KOPT-K1 (cell line): ENCODE measurements around the gene LGALS3.
A peak's percentile ranks its signal among the peaks of the same experiment; 100 is the strongest.
"Not testable (repeated sequence)": the region's sequence is repeated elsewhere in the genome, so short reads cannot be mapped to it uniquely, and the experiment has no call there.

ENCODE experiments used
- H3K27ac ChIP-seq: fragments of 200-600 bp; sonication (generic); 2 replicates; pipeline ENCODE4 v1.5.1; 2016; ENCODE audit warnings: antibody characterized with exemption, mild to moderate bottlenecking, low read depth, low read length; ENCODE audit not compliant: poor library complexity, severe bottlenecking
- H3K36me3 ChIP-seq: fragments of 200-600 bp; sonication (generic); 2 replicates; pipeline ENCODE4 v1.5.1; 2017; ENCODE audit warnings: antibody characterized with exemption, mild to moderate bottlenecking, low read length, moderate library complexity; ENCODE audit not compliant: insufficient read depth
- H3K9me3 ChIP-seq: fragments of 200-600 bp; sonication (generic); 2 replicates; pipeline ENCODE4 v1.5.1; 2017; ENCODE audit warnings: antibody characterized with exemption, low read length, mild to moderate bottlenecking; ENCODE audit not compliant: insufficient read depth, poor library complexity, severe bottlenecking

Gene LGALS3

DNA sequence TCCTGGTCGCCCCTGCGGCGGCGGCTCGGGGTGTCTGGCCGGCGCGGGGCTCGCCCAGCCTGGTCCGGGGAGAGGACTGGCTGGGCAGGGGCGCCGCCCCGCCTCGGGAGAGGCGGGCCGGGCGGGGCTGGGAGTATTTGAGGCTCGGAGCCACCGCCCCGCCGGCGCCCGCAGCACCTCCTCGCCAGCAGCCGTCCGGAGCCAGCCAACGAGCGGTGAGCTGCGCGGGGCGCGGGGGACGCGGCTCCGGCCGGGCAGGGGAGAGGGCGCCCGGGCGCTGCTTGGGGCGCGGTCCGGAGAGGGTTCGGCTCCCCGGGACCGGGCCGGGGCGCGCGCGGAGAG is at the start of gene LGALS3:
TSS of gene LGALS3 (plus strand) at position 167 of the 342 bp plus-strand sequence. CDS start 8,122 bp downstream, outside the sequence.
- H3K36me3 ChIP-seq = peaks cover 9% of the 10 kb centered on the region
- H3K27ac ChIP-seq = no peak within 1 kb of the TSS
- no peaks in the 10 kb centered on the region for H3K9me3 ChIP-seq

DNA sequence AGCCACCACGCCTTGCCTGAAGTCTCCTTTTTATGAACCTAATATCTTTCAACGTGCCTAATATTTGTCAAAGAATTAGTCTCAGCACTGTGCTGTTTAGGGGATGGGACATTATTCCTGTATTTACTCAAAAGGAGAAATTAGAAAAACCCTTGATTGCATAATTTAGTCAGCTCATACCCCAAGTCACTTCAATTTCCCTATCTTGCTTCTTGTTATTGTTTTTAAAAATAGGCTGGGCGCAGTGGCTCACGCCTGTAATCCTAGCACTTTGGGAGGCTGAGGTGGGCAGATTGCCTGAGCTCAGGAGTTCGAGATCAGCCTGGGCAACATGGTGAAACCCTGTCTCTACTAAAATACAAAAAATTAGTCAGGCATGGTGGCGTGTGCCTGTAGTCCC is 49.1 kb upstream of the LGALS3 start:
- H3K9me3 ChIP-seq, H3K27ac ChIP-seq, H3K36me3 ChIP-seq: not testable (repeated sequence)

DNA sequence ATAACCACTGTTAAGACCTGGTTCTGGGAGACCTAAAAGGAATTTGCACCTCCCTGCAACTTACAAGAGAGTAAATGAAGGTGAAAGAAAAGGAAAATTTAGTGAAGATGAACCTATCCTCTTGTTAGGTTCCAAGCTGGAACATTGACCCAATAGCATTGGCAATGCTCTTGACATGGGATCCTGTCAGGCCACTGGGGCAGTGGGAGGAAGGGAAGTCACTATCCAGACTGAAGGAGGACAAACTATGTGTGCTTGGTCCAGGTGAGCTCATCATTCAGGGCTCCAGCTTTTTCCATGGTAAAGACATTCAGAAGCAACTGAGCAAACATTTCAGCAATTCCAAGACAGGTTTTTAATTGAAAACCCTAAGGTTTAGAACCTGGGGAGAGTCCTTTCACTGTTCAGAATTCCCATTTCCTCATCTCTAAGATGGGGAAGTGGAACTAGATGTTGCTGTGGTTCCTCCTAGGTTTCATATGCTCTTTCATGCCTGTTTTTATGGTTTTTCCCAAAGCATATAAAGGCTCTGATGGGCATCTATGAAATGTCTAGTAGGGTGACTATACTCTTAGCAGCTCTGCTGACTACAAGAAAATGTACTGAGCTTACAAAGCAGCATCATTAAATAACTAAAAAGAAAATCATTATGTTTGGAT is 44.5 kb upstream of the LGALS3 start:
- H3K27ac ChIP-seq = no peak overlapping the region
- no peaks in the 10 kb centered on the region for H3K9me3 ChIP-seq
- H3K36me3 ChIP-seq = no peaks in the 10 kb centered on the region

DNA sequence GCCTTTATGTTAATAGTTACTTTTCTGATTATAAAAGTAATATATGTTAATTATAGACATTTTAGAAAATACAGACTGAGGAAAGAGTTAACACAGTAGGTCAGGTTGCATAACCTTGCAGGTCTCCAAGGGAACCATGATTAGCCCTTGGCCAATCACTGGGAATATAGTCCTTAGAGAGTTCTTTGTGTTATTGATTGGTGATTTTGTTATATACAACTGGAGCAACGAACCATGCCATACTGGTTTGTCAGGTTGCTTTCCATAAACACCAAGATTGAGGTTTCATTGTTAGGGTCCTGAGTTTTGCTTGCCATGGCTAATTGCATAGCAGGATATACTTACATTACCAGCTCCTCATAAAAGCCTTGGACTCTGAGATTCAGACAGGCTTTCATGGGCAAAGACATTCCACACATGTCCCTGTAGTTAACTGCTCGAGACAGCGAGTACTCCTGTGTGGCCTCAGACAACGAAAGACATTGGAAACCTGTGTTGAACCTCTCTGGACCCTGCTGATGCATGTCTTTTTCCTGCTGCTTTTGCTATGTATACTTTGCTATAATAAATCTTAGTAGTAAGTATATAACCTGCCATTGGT is 43.9 kb upstream of the LGALS3 start:
- H3K9me3 ChIP-seq = no peaks in the 10 kb centered on the region
- no peak overlapping the region for H3K27ac ChIP-seq
- H3K36me3 ChIP-seq = no peaks in the 10 kb centered on the region

DNA sequence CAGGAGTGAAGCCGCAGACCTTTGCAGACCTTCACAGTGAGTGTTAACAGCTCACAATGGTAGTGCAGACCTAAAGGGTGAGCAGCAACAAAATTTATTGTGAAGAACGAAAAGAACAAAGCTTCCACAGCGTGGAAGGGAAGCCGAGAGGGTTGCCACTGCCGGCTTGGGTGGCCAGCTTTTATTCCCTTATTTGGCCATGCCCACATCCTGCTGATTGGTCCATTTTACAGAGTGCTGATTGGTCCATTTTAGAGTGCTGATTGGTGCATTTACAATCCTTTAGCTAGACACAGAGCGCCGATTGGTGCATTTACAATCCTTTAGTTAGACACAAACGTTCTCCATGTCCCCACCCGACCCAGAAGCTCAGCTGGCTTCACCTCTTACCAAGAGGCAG is 42.1 kb upstream of the LGALS3 start:
- H3K36me3 ChIP-seq = no peaks in the 10 kb centered on the region
- H3K27ac ChIP-seq = no peak overlapping the region
- H3K9me3 ChIP-seq = no peaks in the 10 kb centered on the region

DNA sequence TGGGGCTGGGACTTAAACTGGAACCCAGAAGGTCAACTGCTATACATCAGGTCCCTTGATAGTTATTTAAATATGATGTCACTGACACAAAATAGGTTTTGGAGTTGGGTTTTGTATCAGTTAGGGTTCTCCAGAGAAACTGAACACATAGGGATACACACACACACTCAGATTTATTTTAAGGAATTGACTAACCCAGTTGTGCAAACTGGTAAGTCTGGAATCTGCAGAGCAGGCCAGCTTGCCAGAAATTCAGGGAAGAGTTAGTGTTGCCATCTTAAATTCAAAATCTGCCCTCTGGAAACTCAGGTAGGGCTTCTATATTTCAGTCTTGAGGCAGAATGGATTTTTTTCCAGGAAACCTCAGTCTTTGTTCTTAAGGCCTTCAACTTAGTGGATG is 40.7 kb upstream of the LGALS3 start:
- Histone ChIP-seq H3K36me3 (no peaks in the 10 kb centered on the region), H3K27ac (no peak overlapping the region), H3K9me3 (no peaks in the 10 kb centered on the region)

DNA sequence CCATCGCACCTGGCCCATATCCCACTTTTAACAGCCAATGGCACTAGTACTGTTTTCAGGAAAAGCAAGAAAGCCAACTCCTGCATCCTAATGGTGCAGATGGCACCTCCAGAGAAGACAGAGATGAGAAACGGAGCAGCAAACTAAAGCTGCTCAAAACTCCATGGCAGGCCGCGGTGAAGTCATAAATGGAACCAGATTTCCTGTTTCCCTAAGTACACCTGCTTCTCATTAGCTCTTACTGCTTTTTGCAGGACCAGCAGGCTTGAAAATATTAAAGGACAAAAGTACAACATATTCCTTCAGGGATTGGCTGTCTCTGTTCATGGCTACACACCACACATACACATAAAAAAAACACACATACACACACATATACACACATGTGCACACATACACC is 36.7 kb upstream of the LGALS3 start:
- Histone ChIP-seq H3K36me3 (no peaks in the 10 kb centered on the region), H3K9me3 (no peaks in the 10 kb centered on the region), H3K27ac (no peak overlapping the region)

DNA sequence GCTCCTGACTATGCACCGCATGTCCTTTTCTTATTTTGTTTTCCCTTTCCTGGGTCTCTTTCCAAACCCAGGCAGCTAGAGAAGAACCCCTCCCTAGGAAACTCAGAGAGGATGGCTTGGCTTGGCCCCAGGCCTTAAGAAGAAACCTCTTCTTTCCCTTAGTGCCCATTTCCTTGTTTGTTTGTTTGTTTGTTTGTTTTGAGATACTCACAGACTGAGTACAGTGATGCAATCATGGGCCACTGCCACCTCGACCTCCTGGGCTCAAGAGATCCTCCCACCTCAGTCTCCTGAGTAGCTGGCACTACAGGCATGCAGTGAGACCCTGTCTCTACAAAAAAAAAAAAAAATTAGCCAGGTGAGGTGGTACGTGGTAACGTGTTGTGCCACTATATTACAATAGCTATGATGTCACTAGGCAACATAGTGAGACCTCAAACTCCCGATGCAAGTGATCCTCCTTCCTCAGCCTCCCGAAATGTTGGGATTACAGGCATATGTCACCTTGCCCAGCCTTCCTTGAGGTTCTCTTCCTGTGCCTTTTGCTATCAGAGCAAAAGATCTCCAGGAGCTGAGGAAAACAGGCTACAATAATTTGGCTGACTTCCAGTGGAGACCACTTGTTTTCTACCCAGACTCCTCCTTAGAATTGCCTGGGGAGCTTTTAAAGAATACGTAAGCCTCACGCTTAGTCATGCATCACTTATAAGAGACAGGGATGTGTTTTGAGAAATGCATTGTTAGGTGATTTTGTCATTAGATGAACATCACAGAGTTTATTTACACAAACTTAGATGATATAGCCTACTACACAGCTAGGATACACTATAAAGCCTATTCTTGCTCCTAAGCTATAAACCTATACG is 34.5 kb upstream of the LGALS3 start:
- H3K9me3 ChIP-seq = no peaks in the 10 kb centered on the region
- H3K36me3 ChIP-seq = no peaks in the 10 kb centered on the region
- no peak overlapping the region for H3K27ac ChIP-seq

DNA sequence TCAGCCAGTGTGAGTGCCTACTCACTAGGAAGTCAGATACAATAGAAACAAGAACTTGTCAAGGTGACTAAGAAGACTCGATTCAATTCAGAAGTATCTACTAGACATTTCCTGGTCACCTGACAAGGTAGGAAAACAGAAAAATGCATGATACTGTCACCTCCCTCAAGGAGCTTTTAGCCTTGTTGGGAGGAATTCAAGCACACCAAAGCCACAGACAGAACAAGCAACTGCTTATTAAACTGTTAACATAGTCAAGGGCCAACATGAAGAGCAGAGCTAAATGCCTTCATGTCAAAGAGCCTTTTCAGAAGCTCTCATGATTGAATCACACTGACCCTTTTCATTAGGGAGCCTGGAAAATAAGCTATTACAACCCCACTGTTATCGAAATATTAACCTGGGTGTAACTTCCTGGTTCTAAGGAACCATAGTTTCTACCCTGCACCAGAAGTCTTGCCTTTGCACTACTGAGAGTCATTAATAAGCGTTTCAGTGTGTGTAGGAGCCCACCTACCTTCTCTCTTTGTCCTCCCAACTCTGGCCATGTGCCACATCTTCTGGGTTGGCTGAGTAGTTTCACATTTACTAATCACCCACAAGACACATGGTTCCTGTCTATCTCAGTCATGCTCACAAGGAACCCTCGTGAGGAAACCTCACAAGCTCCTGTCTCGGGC is 31.0 kb upstream of the LGALS3 start:
- Histone ChIP-seq H3K27ac (peak overlapping the region; percentile 27), H3K36me3 (no peaks in the 10 kb centered on the region), H3K9me3 (no peaks in the 10 kb centered on the region)

DNA sequence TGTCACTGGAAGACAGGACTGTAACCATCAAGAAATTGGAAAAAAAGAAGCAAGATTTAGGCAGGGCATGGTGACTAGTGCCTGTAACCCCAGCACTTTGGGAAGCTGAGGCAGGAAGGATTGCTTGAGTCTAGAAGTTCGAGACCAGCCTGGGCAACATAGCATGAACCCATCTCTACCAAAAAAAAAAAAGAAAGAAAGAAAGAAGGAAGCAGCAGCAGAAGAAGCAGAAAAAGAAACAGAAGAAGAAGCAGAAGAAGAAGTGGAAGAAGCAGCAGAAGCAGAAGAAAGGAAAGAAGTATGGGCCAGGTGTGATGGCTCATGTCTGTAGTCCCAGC is 30.5 kb upstream of the LGALS3 start:
- Histone ChIP-seq H3K27ac (peak overlapping the region; percentile 27), H3K36me3 (no peaks in the 10 kb centered on the region), H3K9me3 (no peaks in the 10 kb centered on the region)

DNA sequence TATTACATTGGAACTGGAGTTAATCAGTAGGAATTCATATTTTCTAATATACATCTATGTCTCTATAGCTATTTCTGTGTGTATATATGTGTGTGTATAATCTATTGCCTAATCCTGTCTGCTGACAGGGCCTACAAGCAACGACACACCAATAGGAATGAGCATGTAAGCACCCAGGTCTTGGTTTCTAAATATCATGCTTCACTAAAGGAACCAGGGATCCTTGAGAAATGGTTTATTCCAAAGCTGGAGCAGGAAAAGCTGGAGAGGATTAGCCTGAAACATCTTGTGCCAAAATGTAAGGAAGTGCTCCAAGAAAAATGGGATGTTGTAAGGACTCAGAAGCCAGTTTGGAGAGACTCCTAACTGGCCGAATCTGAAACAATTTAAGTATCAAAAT is 29.3 kb upstream of the LGALS3 start:
- Histone ChIP-seq H3K36me3 (no peaks in the 10 kb centered on the region), H3K9me3 (peaks cover 9% of the 10 kb centered on the region), H3K27ac (no peak overlapping the region)

DNA sequence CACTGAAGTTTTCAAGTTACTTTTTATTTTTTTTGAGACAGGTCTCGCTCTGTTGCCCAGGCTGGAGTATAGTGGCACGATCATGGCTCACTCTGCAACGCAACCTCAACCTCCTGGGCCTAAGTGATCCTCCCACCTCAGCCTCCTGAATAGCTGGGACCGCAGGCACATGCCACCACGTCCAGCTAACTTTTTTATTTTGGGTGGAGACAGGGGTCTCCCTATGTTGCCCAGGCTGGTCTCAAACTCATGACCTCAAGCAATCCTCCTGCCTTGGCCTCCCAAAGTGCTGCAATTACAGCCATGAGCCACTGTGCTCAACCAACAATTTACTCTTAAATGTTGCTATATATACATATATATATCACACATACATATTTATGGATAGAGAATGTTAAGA is 27.4 kb upstream of the LGALS3 start:
- H3K36me3 ChIP-seq = no peaks in the 10 kb centered on the region
- peak overlapping the region; percentile 85 for H3K27ac ChIP-seq
- H3K9me3 ChIP-seq = peaks cover 10% of the 10 kb centered on the region

DNA sequence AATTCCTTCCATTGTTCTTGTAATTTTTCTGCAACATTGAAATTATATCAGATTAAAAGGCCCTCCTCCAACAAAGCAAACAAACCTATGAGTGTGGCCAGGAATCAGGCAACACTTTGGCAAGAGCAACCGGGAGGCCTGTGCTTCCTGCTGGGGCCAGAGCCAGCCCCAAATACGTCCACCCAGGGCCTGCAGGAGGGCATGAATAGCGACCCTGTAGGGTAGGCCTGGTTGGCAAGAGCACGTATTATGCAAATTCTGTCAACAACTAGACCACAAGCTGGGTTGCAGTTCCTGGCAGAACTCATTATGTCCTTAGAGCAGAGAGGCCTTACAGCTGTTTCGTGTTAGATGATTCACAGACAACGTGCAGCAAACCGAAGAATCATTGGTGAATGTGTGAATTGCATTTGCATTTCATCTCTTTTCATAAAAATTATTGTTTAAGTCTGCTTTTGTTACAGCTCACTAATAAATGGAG is 26.9 kb upstream of the LGALS3 start:
- Histone ChIP-seq H3K27ac (peak overlapping the region; percentile 85), H3K36me3 (no peaks in the 10 kb centered on the region)

DNA sequence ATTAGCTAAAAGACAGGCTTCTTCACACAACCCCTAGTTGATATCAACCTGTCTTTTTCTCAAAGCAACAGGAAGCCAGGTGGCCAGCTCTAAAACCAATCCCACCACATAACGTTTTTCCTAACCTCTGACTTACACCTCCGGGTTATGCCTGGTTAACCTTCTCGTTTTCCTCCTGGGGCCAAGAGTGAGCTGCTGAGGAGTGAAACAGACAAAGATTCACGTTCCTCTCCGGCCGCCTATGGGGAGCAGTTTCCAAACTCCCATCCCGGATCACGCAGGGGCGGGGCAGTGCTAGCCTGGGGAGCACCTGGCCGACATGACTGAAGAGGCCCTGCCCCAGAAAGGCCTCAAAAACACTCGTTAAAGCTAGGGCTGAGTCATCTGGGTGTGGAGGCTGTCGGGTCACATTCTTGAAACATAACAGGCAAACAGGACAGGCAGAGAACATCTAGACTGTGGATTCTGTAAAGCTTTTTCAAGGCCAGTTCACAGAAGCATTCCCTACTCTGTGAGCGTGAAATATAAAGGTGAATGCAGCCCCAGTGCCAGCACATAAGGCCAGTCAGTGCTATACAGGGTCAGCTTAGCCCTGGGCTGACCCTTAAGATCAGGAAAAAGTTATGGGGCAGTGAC is 25.9 kb upstream of the LGALS3 start:
- Histone ChIP-seq H3K36me3 (no peaks in the 10 kb centered on the region), H3K9me3 (peaks cover 10% of the 10 kb centered on the region), H3K27ac (peak overlapping the region; percentile 85)

More for the DNA sequence above, 26.9 kb upstream of the LGALS3 start:
- H3K9me3 ChIP-seq = peaks cover 10% of the 10 kb centered on the region
